GM23248 (cell line): ENCODE results near the gene ORM2.
"Not testable (repeated sequence)": the region's sequence is repeated elsewhere in the genome, so short reads cannot be mapped to it uniquely, and the experiment has no call there.

Source experiments
- EZH2 ChIP-seq: fragments of 200-600 bp; sonication (generic); IDR thresholded peaks from 2 replicates; pipeline ENCODE4 v1.6.1; 2018; ENCODE audit warnings: antibody characterized with exemption, mild to moderate bottlenecking; ENCODE audit not compliant: insufficient read depth, poor library complexity, severe bottlenecking
- EZH2phosphoT487 ChIP-seq: fragments of 200-600 bp; sonication (generic); IDR thresholded peaks from 2 replicates; pipeline ENCODE4 v1.6.1; 2018; ENCODE audit warnings: antibody characterized with exemption, moderate library complexity, mild to moderate bottlenecking, low read depth; ENCODE audit not compliant: insufficient read depth

DNA sequence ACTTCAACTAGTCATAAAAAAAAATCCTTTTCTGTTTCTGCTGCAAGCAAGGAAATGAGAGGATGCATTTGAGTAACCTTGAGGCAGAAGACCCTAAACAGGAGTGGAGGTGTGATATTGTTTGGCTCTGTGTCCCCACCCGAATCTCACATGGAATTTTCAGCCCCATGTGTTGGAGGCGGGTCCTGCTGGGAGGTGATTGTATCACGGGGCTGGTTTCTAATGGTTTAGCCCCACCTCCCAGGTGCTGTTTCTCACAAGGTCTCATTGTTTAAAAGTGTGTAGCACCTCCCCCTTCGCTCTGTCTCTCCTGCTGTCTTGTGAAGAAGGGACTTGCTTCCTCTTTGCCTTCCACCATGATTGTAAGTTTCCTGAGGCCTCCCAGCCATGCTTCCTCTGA is 4.0 kb downstream of the ORM2 start:
- not testable (repeated sequence) for TF ChIP-seq EZH2, EZH2phosphoT487
